NB4 (cell line): ENCODE data around the gene CACUL1.

Experiments
- DNase-seq: peaks from one replicate; pipeline ENCODE4 v3.0.0; 2010; ENCODE audit warnings: low read depth
- H3K4me3 ChIP-seq: one replicate; pipeline ENCODE4 v1.5.1; 2011; ENCODE audit warnings: mild to moderate bottlenecking, low read depth, low read length, moderate library complexity
- MYC ChIP-seq: IDR thresholded peaks from 2 replicates; pipeline ENCODE4 v1.6.1; 2011; ENCODE audit warnings: low read depth, low read length
- POLR2A ChIP-seq: IDR thresholded peaks from 2 replicates; pipeline ENCODE4 v1.6.1; 2011; ENCODE audit warnings: mild to moderate bottlenecking; ENCODE audit not compliant: insufficient read length; ENCODE audit errors: extremely low read depth
- TF ChIP-seq, protein P1 (sequence below): IDR thresholded peaks from 2 replicates; pipeline ENCODE4 v1.6.1; 2011; ENCODE audit warnings: low read depth, low read length
- TF ChIP-seq, protein P2 (sequence below): IDR thresholded peaks from one replicate; pipeline ENCODE4 v1.5.1; 2012; ENCODE audit warnings: low read depth, low read length

The CACUL1 gene

DNA sequence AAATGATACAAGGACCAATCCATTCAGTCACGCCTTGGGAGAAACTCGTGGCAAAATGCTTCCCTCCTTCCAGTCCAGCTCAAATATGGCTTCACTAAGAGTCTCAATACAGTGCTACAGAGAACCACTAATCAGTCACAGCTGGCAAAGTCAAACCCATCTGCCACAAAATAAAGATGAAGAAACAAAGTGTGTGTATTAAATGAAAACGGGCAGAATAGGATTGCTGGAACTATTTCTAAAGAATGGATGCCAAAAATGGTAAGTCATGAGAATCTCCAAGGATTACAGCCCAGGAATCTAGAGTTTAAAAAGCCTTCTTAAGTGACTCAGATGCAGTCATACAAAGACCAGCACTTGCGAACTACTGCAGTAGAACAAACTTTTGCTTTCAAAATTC, 61.9 kb downstream of the CACUL1 start:
- no peak overlapping the region for H3K4me3 ChIP-seq
- TF ChIP-seq, protein P1, sequence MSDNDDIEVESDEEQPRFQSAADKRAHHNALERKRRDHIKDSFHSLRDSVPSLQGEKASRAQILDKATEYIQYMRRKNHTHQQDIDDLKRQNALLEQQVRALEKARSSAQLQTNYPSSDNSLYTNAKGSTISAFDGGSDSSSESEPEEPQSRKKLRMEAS: no peak
- TF ChIP-seq MYC (no peak), POLR2A (no peak)
- TF ChIP-seq, protein P2, sequence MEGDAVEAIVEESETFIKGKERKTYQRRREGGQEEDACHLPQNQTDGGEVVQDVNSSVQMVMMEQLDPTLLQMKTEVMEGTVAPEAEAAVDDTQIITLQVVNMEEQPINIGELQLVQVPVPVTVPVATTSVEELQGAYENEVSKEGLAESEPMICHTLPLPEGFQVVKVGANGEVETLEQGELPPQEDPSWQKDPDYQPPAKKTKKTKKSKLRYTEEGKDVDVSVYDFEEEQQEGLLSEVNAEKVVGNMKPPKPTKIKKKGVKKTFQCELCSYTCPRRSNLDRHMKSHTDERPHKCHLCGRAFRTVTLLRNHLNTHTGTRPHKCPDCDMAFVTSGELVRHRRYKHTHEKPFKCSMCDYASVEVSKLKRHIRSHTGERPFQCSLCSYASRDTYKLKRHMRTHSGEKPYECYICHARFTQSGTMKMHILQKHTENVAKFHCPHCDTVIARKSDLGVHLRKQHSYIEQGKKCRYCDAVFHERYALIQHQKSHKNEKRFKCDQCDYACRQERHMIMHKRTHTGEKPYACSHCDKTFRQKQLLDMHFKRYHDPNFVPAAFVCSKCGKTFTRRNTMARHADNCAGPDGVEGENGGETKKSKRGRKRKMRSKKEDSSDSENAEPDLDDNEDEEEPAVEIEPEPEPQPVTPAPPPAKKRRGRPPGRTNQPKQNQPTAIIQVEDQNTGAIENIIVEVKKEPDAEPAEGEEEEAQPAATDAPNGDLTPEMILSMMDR: no peak
- DNase-seq: no peak

DNA sequence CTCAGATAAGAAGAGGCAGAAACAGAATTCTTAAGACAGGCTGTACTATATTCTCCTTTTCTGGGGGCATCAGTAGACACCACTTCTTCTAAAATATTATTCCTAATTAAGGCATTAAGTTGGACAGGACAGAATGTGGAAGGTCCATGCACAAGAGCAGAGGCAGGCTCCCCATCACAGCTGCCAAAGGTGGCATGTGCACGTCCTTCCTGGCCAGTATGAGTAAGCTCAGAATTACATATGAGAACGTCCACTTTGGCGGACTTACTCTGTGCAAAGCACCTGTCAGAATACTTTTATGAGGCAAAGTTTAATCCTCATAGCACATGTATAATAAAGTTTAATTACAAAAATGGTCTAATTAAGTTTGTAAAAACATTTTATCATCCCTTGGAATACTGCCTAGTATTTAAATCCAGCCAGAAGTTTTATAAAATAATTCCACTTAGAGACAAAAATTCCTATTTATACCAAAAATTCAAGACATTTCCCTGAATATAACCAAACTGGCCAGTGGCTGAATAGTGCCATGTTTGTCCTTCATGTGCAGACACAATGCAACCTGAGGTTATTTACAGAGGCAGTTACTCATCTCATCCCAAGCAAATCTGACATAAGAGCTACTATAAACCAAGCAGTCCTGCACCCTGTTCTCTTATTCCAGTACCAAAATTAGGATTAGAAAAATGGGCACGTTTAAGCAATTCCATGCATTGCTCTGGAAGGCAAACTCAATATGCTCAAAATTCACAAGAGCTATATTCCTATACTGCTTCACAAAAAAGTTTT, 65.5 kb downstream of the CACUL1 start:
- TF ChIP-seq, protein P1: no peak
- no peak overlapping the region for H3K4me3 ChIP-seq
- no peak for DNase-seq

DNA sequence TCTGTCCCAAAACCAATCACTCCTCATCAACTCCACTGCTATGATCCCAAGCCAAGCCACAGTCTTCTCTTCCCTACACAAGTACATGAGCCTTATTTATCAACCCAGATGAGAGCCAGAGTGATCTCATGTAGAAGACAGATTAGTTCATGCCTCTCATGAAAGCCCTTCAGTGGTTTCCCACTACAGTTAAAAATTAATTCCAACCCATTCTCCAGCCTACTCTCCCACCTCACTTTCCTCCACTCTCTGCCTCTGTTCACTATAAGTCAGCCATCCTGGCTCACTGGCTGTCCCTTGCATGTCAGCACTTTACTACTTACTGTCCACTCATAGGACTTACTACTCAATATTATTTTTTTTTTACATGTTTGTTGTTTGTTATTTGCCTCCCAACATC, 67.3 kb downstream of the CACUL1 start:
- H3K4me3 ChIP-seq: no peak overlapping the region
- TF ChIP-seq MYC (no peak), POLR2A (no peak)
- TF ChIP-seq, protein P2: no peak
- TF ChIP-seq, protein P1: no peak
- DNase-seq: no peak

DNA sequence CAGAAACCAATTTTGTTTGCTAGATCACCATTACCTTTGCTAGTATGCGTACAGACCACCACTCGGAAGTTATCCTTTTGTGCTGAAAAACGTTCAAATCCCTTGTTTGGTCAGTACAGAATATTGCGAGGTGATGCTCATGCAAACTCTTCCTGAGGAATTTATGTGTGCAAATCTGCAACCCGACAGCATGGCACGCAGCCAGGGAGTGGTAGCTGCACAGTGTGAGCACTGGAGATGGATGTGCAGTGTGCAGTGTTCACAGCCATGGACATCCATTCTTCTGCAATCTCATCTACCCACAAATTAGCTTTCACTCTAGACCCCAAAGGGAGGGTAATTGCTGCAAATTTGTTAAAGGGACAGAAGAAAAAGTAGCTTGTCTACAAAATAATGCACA, 72.2 kb downstream of the CACUL1 start:
- TF ChIP-seq, protein P1: no peak
- TF ChIP-seq POLR2A (no peak), MYC (no peak)
- TF ChIP-seq, protein P2: no peak
- no peak overlapping the region for H3K4me3 ChIP-seq
- DNase-seq: no peak

DNA sequence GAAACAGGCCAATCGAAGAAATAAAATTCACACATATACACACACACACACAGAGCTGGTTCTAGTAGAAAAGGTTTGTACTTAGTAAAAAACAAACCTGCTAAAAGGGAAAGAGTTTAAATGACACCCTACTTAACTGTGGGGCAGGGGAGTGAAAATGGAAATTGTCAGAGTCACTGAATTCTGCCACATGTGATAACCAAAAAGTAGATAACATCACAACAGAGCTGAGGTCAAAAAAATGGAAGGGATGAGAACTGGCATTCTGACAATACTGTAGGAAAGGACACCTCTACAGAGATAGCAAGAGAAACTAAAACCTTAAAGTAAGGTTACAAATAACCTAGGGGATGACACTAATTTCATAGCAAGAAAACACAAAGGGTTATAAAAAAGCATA, 74.6 kb downstream of the CACUL1 start:
- no peak overlapping the region for H3K4me3 ChIP-seq
- TF ChIP-seq POLR2A (no peak), MYC (no peak)
- TF ChIP-seq, protein P2: no peak
- TF ChIP-seq, protein P1: no peak
- no peak for DNase-seq

DNA sequence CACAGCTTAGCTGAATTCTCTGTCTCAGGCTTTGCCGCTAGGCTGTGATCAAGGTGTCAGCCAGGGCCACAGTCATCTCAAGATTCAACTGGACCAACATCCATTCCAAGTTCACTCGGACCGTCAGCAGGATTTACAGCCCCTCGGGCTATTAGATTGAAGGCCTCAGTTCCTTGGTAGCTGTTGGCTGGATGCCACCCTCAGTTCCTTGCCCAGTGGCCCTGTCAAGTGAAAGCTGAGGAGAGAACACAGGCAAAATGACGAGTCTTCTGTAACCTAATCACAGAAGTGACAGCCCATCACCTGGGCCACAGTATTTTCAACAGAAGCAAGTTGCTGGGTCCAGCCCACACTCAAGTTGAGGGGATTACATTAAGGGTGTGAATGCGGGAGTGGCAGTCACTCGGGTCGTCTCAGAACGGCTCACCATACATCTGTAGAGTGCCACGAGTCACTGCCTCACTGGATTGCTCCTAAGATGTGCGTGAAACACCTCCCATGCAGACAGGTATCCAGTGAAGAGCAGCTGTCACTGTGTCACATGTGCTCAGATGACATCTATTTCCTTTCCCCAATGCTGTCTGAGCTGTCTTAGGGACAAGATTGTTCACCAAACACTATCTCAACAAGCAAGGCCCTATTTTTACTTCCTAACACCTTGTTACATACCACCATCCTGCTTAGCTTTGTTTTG, 80.4 kb downstream of the CACUL1 start:
- H3K4me3 ChIP-seq: no peak overlapping the region
- DNase-seq: no peak
- TF ChIP-seq, protein P1: no peak
- no peak for TF ChIP-seq MYC
- TF ChIP-seq POLR2A: no peak
